Measurements from ENCODE around the gene ZNF212. TPM values are rescaled to one million over a fixed set of nuclear protein-coding genes. Genes with fewer than 3 reads are reported as not detected.
"Not testable (repeated sequence)": the region's sequence is repeated elsewhere in the genome, so short reads cannot be mapped to it uniquely, and the experiment has no call there.

The ZNF212 gene
- total RNA-seq, 4 donors from 2014 or later: 3.7 to 7.5 (median 4.7) TPM

- Histone ChIP-seq H3K4me3 (no peak overlapping the region), H3K4me1 (peaks cover 12 to 22% of the 10 kb centered on the region in 2 donors), H3K27me3 (no peaks in the 10 kb centered on the region), H3K9me3 (no peaks in the 10 kb centered on the region), H3K27ac (peak overlapping the region in 1 of 4 donors; percentile 80), H3K36me3 (peaks cover 0 to 7% of the 10 kb centered on the region in 2 donors)
- no peak for TF ChIP-seq POLR2A (IDR thresholded peaks at IDR 0.05)
- TF ChIP-seq, protein P1, sequence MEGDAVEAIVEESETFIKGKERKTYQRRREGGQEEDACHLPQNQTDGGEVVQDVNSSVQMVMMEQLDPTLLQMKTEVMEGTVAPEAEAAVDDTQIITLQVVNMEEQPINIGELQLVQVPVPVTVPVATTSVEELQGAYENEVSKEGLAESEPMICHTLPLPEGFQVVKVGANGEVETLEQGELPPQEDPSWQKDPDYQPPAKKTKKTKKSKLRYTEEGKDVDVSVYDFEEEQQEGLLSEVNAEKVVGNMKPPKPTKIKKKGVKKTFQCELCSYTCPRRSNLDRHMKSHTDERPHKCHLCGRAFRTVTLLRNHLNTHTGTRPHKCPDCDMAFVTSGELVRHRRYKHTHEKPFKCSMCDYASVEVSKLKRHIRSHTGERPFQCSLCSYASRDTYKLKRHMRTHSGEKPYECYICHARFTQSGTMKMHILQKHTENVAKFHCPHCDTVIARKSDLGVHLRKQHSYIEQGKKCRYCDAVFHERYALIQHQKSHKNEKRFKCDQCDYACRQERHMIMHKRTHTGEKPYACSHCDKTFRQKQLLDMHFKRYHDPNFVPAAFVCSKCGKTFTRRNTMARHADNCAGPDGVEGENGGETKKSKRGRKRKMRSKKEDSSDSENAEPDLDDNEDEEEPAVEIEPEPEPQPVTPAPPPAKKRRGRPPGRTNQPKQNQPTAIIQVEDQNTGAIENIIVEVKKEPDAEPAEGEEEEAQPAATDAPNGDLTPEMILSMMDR (IDR thresholded peaks at IDR 0.05 in 4 of 5, conservative IDR thresholded peaks at IDR 0.05 in 1 of 5): no peak
- no peak for DNase-seq
- ATAC-seq: no peak
- intact Hi-C loops (cut with DNase I; ENCODE audit: low total_unique reads) (no loop called here), in situ Hi-C loops (cut with MboI; ENCODE audit: low sequenced_read_pairs in 4 of 4) (no loop called here)
These were observed 6.3 kb downstream of the ZNF212 start for GRCh38 chr7:149245744-149246143.

GRCh38 chr7:149248777-149249176 lies 9.3 kb downstream of the ZNF212 start:
- TF ChIP-seq, protein P1 (IDR thresholded peaks at IDR 0.05 in 4 of 5, conservative IDR thresholded peaks at IDR 0.05 in 1 of 5): no peak
- intact Hi-C loops (cut with DNase I; ENCODE audit: low total_unique reads) (no loop called here), in situ Hi-C loops (cut with MboI; ENCODE audit: low sequenced_read_pairs in 4 of 4) (no loop called here)
- H3K4me3 ChIP-seq: no peak overlapping the region
- H3K27me3 ChIP-seq: no peaks in the 10 kb centered on the region
- no peak for DNase-seq
- H3K4me1 ChIP-seq: peaks cover 7 to 35% of the 10 kb centered on the region in 2 donors
- H3K36me3 ChIP-seq: peaks cover 0 to 37% of the 10 kb centered on the region in 2 donors
- no peak for ATAC-seq
- no peaks in the 10 kb centered on the region for H3K9me3 ChIP-seq
- H3K27ac ChIP-seq: no peak overlapping the region

DNA sequence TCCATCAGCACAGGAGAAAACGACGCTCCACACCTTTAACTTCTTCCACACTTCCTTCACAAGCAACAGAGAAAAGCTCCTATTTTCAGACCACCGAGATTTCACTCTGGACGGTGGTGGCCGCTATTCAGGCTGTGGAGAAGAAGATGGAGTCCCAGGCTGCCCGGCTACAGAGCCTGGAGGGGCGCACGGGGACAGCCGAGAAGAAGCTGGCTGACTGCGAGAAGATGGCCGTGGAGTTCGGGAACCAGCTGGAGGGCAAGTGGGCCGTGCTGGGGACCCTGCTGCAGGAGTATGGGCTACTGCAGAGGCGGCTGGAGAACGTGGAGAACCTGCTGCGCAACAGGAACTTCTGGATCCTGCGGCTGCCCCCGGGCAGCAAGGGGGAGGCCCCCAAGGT lies 10.7 kb downstream of the ZNF212 start:
- H3K27ac ChIP-seq; H3K4me3 ChIP-seq; DNase-seq; ATAC-seq; intact Hi-C loops (cut with DNase I; ENCODE audit: low total_unique reads); H3K9me3 ChIP-seq; H3K27me3 ChIP-seq: not testable (repeated sequence)
- Histone ChIP-seq H3K36me3 (peaks cover 0 to 50% of the 10 kb centered on the region in 2 donors), H3K4me1 (peaks cover 7 to 44% of the 10 kb centered on the region in 2 donors)
- in situ Hi-C loops (cut with MboI; ENCODE audit: low sequenced_read_pairs in 4 of 4): loop anchor here in 1 of 4 donors (25.0 kb wide), 1 partner anchor 237 kb away; the partner anchor contains the start of gene ZNF746

- Histone ChIP-seq H3K27ac (peak overlapping the region in 1 of 4 donors; percentile 82), H3K36me3 (peaks cover 0 to 56% of the 10 kb centered on the region in 2 donors), H3K4me1 (peaks cover 4 to 40% of the 10 kb centered on the region in 2 donors)
- in situ Hi-C loops (cut with MboI; ENCODE audit: low sequenced_read_pairs in 4 of 4): loop anchor here in 1 of 4 donors (25.0 kb wide), 1 partner anchor 236 kb away; the partner anchor contains the start of gene ZNF746
- ATAC-seq; DNase-seq; H3K27me3 ChIP-seq; H3K9me3 ChIP-seq; intact Hi-C loops (cut with DNase I; ENCODE audit: low total_unique reads); H3K4me3 ChIP-seq: not testable (repeated sequence)
These were observed 12.1 kb downstream of the ZNF212 start for GRCh38 chr7:149251518-149251917.

DNA sequence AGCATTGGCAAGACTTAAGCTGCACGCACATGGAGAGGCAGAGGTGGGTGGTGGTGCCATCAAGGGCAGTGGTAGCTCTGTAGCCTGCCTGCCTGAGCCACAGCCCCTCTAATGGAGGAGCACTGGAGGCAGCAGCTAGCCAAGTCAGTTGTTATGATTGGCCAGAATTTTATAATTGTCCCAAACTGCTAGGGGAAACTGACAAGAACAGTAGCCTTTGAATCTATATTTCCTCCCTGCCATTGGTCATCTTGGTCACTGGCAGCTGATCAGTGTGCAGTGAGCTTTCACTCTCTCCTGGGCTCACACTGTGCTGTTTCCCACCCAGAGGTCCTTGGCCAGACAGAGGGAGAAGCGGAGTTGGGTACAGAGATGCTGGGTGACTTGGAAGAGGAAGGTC lies 12.9 kb downstream of the ZNF212 start:
- Histone ChIP-seq H3K9me3 (no peaks in the 10 kb centered on the region), H3K27me3 (no peaks in the 10 kb centered on the region), H3K36me3 (peaks cover 0 to 56% of the 10 kb centered on the region in 2 donors), H3K27ac (peak overlapping the region in 2 of 4 donors; percentile 15 to 82), H3K4me3 (no peak overlapping the region), H3K4me1 (peaks cover 4 to 40% of the 10 kb centered on the region in 2 donors)
- no peak for ATAC-seq
- in situ Hi-C loops (cut with MboI; ENCODE audit: low sequenced_read_pairs in 4 of 4) (loop anchor here in 1 of 4 donors (25.0 kb wide), 1 partner anchor 235 kb away; the partner anchor contains the start of gene ZNF746), intact Hi-C loops (cut with DNase I; ENCODE audit: low total_unique reads) (no loop called here)
- DNase-seq: no peak
- TF ChIP-seq, protein P1 (IDR thresholded peaks at IDR 0.05 in 4 of 5, conservative IDR thresholded peaks at IDR 0.05 in 1 of 5): no peak
- TF ChIP-seq POLR2A (IDR thresholded peaks at IDR 0.05): no peak

Measured in gastrocnemius medialis (tissue), 4 donors.